Keratinocyte (primary cell): Measurements from ENCODE around the gene SUMF2. TPM values are rescaled to one million over a fixed set of nuclear protein-coding genes. Genes with fewer than 3 reads are reported as not detected.
"Not testable (repeated sequence)": the region's sequence is repeated elsewhere in the genome, so short reads cannot be mapped to it uniquely, and the experiment has no call there.

Experiments used
- DNase-seq: peaks from one replicate; pipeline ENCODE4 v3.0.0-alpha.2; 2011; ENCODE audit warnings: low read depth, missing footprints, low spot score
- FAIRE-seq: peaks from 2 replicates; lab custom pipeline; 2011; peaks lifted over from hg19 to GRCh38; lab: Jason Lieb, UNC
- H2AFZ ChIP-seq: 2 replicates; pipeline ENCODE4 v1.6.0; 2012; ENCODE audit warnings: low read length, control low read depth, inconsistent platforms; ENCODE audit not compliant: control insufficient read depth
- H3K27ac ChIP-seq: 2 replicates; pipeline ENCODE4 v1.5.1; 2011; ENCODE audit warnings: low read length; ENCODE audit not compliant: control insufficient read depth, insufficient read depth
- H3K27me3 ChIP-seq: 3 replicates; pipeline ENCODE4 v1.6.0; 2011; ENCODE audit warnings: low read length; ENCODE audit not compliant: control insufficient read depth, insufficient read depth; ENCODE audit errors: extremely low read depth
- H3K36me3 ChIP-seq, 2 experiments: 2 replicates in 1 of 2; 3 replicates in 1 of 2; pipeline ENCODE4 v1.5.1; 2011; ENCODE audit warnings: low read length in 2 of 2, mild to moderate bottlenecking in 1 of 2; ENCODE audit not compliant: control insufficient read depth in 2 of 2, insufficient read depth in 2 of 2; ENCODE audit errors: extremely low read depth in 1 of 2
- H3K4me1 ChIP-seq: 3 replicates; pipeline ENCODE4 v1.5.1; 2011; ENCODE audit warnings: low read length; ENCODE audit not compliant: control insufficient read depth, insufficient read depth; ENCODE audit errors: extremely low read depth
- H3K4me2 ChIP-seq: 3 replicates; pipeline ENCODE4 v1.6.0; 2011; ENCODE audit warnings: low read depth, low read length; ENCODE audit not compliant: control insufficient read depth, insufficient read depth; ENCODE audit errors: extremely low read depth
- H3K4me3 ChIP-seq, 3 experiments: fragments of 200-600 bp in 1 of 3; sonication (generic) in 1 of 3; 2 replicates in 2 of 3; 3 replicates in 1 of 3; pipeline ENCODE4 v1.5.1; 2011 to 2016; ENCODE audit warnings: low read length in 3 of 3, mild to moderate bottlenecking in 3 of 3, control low read depth in 2 of 3, inconsistent platforms in 1 of 3, low read depth in 1 of 3, mixed read lengths in 1 of 3, mixed run types in 1 of 3, moderate library complexity in 1 of 3; ENCODE audit not compliant: control insufficient read depth in 2 of 3, insufficient read depth in 2 of 3; ENCODE audit errors: extremely low read depth in 1 of 3
- H3K79me2 ChIP-seq: 2 replicates; pipeline ENCODE4 v1.6.0; 2012; ENCODE audit warnings: low read length; ENCODE audit not compliant: control insufficient read depth, insufficient read depth
- H3K9ac ChIP-seq: 3 replicates; pipeline ENCODE4 v1.6.0; 2011; ENCODE audit warnings: low read length; ENCODE audit not compliant: control insufficient read depth, insufficient read depth; ENCODE audit errors: extremely low read depth
- H3K9me1 ChIP-seq: 3 replicates; pipeline ENCODE4 v1.6.0; 2011; ENCODE audit warnings: low read length; ENCODE audit not compliant: control insufficient read depth, insufficient read depth; ENCODE audit errors: extremely low read depth
- H3K9me3 ChIP-seq: 2 replicates; pipeline ENCODE4 v1.5.1; 2012; ENCODE audit warnings: low read depth, low read length; ENCODE audit not compliant: control insufficient read depth
- H4K20me1 ChIP-seq: 3 replicates; pipeline ENCODE4 v1.6.0; 2011; ENCODE audit warnings: low read length; ENCODE audit not compliant: control insufficient read depth, insufficient read depth; ENCODE audit errors: extremely low read depth
- CTCF ChIP-seq, 3 experiments: IDR thresholded peaks in 1 of 3; conservative IDR thresholded peaks in 1 of 3; optimal IDR thresholded peaks in 1 of 3; 2 replicates in 2 of 3; 3 replicates in 1 of 3; pipeline versions ENCODE3 to v1.5.1; 2011; ENCODE audit warnings: low read length in 3 of 3, mild to moderate bottlenecking in 3 of 3, moderate library complexity in 2 of 3, control low read depth in 1 of 3, inconsistent platforms in 1 of 3; ENCODE audit not compliant: insufficient read depth in 2 of 3; ENCODE audit errors: extremely low read depth in 1 of 3
- EZH2 ChIP-seq: IDR thresholded peaks from one replicate; pipeline ENCODE4 v1.6.1; 2012; ENCODE audit warnings: inconsistent platforms, mild to moderate bottlenecking, low read length, moderate library complexity
- dilution Hi-C: fragments of 300-500 bp; cut with MboI; formaldehyde crosslinking; loops from one replicate; pipeline ENCODE4 v1.7.0; 2020; ENCODE audit warnings: low sequenced_read_pairs; ENCODE audit not compliant: extremely low pct_ligation_motif_present
- polyA plus RNA-seq, 5 experiments: library from polyadenylated mRNA; depleted of rRNA in 3 of 5; stranded (reverse) in 3 of 5; stranded (forward) in 1 of 5; unstranded in 1 of 5; fragments of >200 nt; gene quantifications; 1 replicate in 1 of 5; 2 replicates in 3 of 5; 3 replicates in 1 of 5; pipeline versions ENCODE4 v1.2.1 to v1.2.3, GENCODE V29; 2011 to 2012; ENCODE audit warnings: missing spikeins in 2 of 5, low read depth in 1 of 5, low replicate concordance in 1 of 5

The SUMF2 gene
- polyA plus RNA-seq, 1 donor (not counting 4 experiments of a cell fraction or from before 2014, with no cell fraction given): 73.8 TPM

- H3K36me3 ChIP-seq: peaks cover 0 to 3% of the 10 kb centered on the region in 2 experiments
- TF ChIP-seq EZH2: no peak
- TF ChIP-seq CTCF (optimal IDR thresholded peaks at IDR 0.05 in 1 of 3, IDR thresholded peaks at IDR 0.05 in 1 of 3, conservative IDR thresholded peaks at IDR 0.05 in 1 of 3; ENCODE audit: extremely low read depth in 1 of 3, insufficient read depth in 2 of 3, low read length in 3 of 3): no peak
- DNase-seq: no peak
- H2AFZ ChIP-seq: no peak overlapping the region
- FAIRE-seq: no peak
- H3K4me1 ChIP-seq: peaks cover 9% of the 10 kb centered on the region
- H3K27me3 ChIP-seq: no peaks in the 10 kb centered on the region
- no peak overlapping the region for H3K4me3 ChIP-seq
- H3K27ac ChIP-seq: peak overlapping the region; percentile 20
- H3K4me2 ChIP-seq: no peak overlapping the region
- H4K20me1 ChIP-seq: no peaks in the 10 kb centered on the region
- no peak overlapping the region for H3K9ac ChIP-seq
- no peaks in the 10 kb centered on the region for H3K9me3 ChIP-seq
- dilution Hi-C loops: no loop called here
- no peaks in the 10 kb centered on the region for H3K9me1 ChIP-seq
- H3K79me2 ChIP-seq: peaks cover 32% of the 10 kb centered on the region
Measured at GRCh38 chr7:56046721-56047445, 17.2 kb upstream of the SUMF2 start.

- H3K9ac ChIP-seq, H3K36me3 ChIP-seq, H2AFZ ChIP-seq, FAIRE-seq, H3K4me2 ChIP-seq, H3K4me1 ChIP-seq, dilution Hi-C loops, H3K4me3 ChIP-seq, H3K27me3 ChIP-seq, DNase-seq, H3K9me3 ChIP-seq, H4K20me1 ChIP-seq, H3K9me1 ChIP-seq: not testable (repeated sequence)
- H3K79me2 ChIP-seq: peaks cover 39% of the 10 kb centered on the region
- peak overlapping the region; percentile 20 for H3K27ac ChIP-seq
Measured at GRCh38 chr7:56047446-56048116, 16.5 kb upstream of the SUMF2 start.
